ENCODE results near the gene SEMA3E.

The SEMA3E gene

GRCh38 chr7:83469491-83469890 is 179.4 kb downstream of the SEMA3E start:
- no peaks in the 10 kb centered on the region for H3K36me3 ChIP-seq (ENCODE audit: control insufficient read depth in 2 of 2, insufficient read depth in 1 of 2, low read length in 2 of 2)
- TF ChIP-seq ZNF701 (tag by site-specific recombination; IDR thresholded peaks at IDR 0.05) (no peak), RBAK (tag by site-specific recombination; IDR thresholded peaks at IDR 0.05) (no peak), ZNF223 (tag by site-specific recombination; IDR thresholded peaks at IDR 0.05) (no peak), ZBTB8A (tag by site-specific recombination; IDR thresholded peaks at IDR 0.05) (no peak), MEIS1 (CRISPR knock-in tag; IDR thresholded peaks at IDR 0.05; ENCODE audit: borderline replicate concordance) (no peak), ZNF416 (tag by site-specific recombination; IDR thresholded peaks at IDR 0.05) (no peak), ZNF704 (tag by site-specific recombination; IDR thresholded peaks at IDR 0.05) (no peak)
- POLR2A ChIA-PET: no interaction called here
- H3K4me1 ChIP-seq (ENCODE audit: control insufficient read depth, insufficient read depth, low read length): peaks cover 7% of the 10 kb centered on the region; the same call in 1 of the 2 replicates
- no peak overlapping the region for H3K4me3 ChIP-seq (ENCODE audit: low read depth, low read length)
- no peak overlapping the region for H3K27ac ChIP-seq (ENCODE audit: extremely low read depth, low read depth, low read length)
- H3K9me3 ChIP-seq (ENCODE audit: control insufficient read depth, insufficient read depth, low read depth, low read length): no peaks in the 10 kb centered on the region
- CTCF ChIA-PET: interaction anchor here (0.7 kb wide), 1 partner anchor 184 kb away, joined by 3 read pairs; no protein-coding TSS in a partner anchor

GRCh38 chr7:83469076-83469475 is 179.9 kb downstream of the SEMA3E start:
- peaks cover 7% of the 10 kb centered on the region; the same call in 1 of the 2 replicates for H3K4me1 ChIP-seq (ENCODE audit: control insufficient read depth, insufficient read depth, low read length)
- H3K9me3 ChIP-seq (ENCODE audit: control insufficient read depth, insufficient read depth, low read depth, low read length): no peaks in the 10 kb centered on the region
- no peaks in the 10 kb centered on the region for H3K36me3 ChIP-seq (ENCODE audit: control insufficient read depth in 2 of 2, insufficient read depth in 1 of 2, low read length in 2 of 2)
- no peak overlapping the region for H3K27ac ChIP-seq (ENCODE audit: extremely low read depth, low read depth, low read length)
- no peak overlapping the region for H3K4me3 ChIP-seq (ENCODE audit: low read depth, low read length)
- ChIA-PET POLR2A (no interaction called here), CTCF (interaction anchor here (0.6 to 0.7 kb wide), 2 partner anchors 7 to 184 kb away, joined by 3 to 5 read pairs; no protein-coding TSS in a partner anchor)
- TF ChIP-seq, protein P1, sequence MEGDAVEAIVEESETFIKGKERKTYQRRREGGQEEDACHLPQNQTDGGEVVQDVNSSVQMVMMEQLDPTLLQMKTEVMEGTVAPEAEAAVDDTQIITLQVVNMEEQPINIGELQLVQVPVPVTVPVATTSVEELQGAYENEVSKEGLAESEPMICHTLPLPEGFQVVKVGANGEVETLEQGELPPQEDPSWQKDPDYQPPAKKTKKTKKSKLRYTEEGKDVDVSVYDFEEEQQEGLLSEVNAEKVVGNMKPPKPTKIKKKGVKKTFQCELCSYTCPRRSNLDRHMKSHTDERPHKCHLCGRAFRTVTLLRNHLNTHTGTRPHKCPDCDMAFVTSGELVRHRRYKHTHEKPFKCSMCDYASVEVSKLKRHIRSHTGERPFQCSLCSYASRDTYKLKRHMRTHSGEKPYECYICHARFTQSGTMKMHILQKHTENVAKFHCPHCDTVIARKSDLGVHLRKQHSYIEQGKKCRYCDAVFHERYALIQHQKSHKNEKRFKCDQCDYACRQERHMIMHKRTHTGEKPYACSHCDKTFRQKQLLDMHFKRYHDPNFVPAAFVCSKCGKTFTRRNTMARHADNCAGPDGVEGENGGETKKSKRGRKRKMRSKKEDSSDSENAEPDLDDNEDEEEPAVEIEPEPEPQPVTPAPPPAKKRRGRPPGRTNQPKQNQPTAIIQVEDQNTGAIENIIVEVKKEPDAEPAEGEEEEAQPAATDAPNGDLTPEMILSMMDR (tag by site-specific recombination; IDR thresholded peaks at IDR 0.05): no peak
- TF ChIP-seq GFI1B (tag by site-specific recombination; IDR thresholded peaks at IDR 0.05) (no peak), ZNF654 (tag by site-specific recombination; IDR thresholded peaks at IDR 0.05; ENCODE audit: low read depth) (no peak), ZSCAN30 (tag by site-specific recombination; IDR thresholded peaks at IDR 0.05) (no peak), TSHZ1 (tag by site-specific recombination; IDR thresholded peaks at IDR 0.05; ENCODE audit: borderline replicate concordance) (no peak), ZNF366 (tag by site-specific recombination; conservative IDR thresholded peaks at IDR 0.05) (no peak), ZNF140 (tag by site-specific recombination; IDR thresholded peaks at IDR 0.05) (no peak), ZBTB20 (tag by site-specific recombination; IDR thresholded peaks at IDR 0.05) (no peak), ELK4 (IDR thresholded peaks at IDR 0.05; ENCODE audit: borderline replicate concordance, low read depth, low read length) (no peak), ZEB2 (tag by site-specific recombination; IDR thresholded peaks at IDR 0.05) (no peak), ZNF777 (tag by site-specific recombination; IDR thresholded peaks at IDR 0.05; ENCODE audit: borderline replicate concordance) (no peak)
